Measurements from ENCODE around the gene ADGRE3.
"Not testable (repeated sequence)": the region's sequence is repeated elsewhere in the genome, so short reads cannot be mapped to it uniquely, and the experiment has no call there.

The ADGRE3 gene

DNA sequence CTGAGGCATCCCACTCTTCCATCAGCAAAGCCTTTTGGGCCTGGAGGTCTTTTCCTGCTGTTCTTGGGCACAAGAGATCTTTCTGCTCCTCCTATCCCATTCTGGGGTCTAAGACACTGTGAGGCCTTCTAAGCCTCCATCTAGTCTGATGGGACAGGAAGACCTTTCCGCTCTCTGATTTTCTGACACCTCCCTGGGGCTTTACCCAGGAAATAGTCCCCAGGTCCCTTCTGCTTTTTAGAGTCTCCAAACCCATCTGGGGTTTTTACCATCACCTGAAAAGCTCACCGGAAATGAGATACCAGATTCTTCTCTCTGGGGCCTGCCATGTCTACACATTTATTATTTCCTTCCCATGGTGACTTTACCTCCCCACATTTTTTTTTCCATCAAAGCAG, 70.7 kb downstream of the ADGRE3 start:
- FAIRE-seq (no peak), DNase-seq (ENCODE audit: low spot score) (no peak)

- DNase-seq (ENCODE audit: low spot score) (no peak), FAIRE-seq (no peak)
Measured at GRCh38 chr19:14599548-14600147, 75.0 kb downstream of the ADGRE3 start.

- no peak for FAIRE-seq
- no peak for DNase-seq (ENCODE audit: low spot score)
Measured at GRCh38 chr19:14595558-14595957, 79.1 kb downstream of the ADGRE3 start.

GRCh38 chr19:14589433-14589832, 85.2 kb downstream of the ADGRE3 start:
- not testable (repeated sequence) for FAIRE-seq; DNase-seq (ENCODE audit: low spot score)

GRCh38 chr19:14585187-14585586, 89.5 kb downstream of the ADGRE3 start:
- FAIRE-seq; DNase-seq (ENCODE audit: low spot score): not testable (repeated sequence)

GRCh38 chr19:14584372-14584771, 90.3 kb downstream of the ADGRE3 start:
- FAIRE-seq = not testable (repeated sequence)

GRCh38 chr19:14582894-14583340, 91.7 kb downstream of the ADGRE3 start, which contains the start of gene CLEC17A:
TSS of gene CLEC17A (plus strand) at chr19:14583084. CDS start at chr19:14583161, 77 bp downstream.
- DNase-seq (ENCODE audit: low spot score) (no peak), FAIRE-seq (no peak)

More at GRCh38 chr19:14584372-14584771, 90.3 kb downstream of the ADGRE3 start:
- DNase-seq (ENCODE audit: low spot score) = not testable (repeated sequence)

- no peak for FAIRE-seq
- DNase-seq (ENCODE audit: low spot score) = no peak
Measured at GRCh38 chr19:14580623-14581237, 93.9 kb downstream of the ADGRE3 start.

DNA sequence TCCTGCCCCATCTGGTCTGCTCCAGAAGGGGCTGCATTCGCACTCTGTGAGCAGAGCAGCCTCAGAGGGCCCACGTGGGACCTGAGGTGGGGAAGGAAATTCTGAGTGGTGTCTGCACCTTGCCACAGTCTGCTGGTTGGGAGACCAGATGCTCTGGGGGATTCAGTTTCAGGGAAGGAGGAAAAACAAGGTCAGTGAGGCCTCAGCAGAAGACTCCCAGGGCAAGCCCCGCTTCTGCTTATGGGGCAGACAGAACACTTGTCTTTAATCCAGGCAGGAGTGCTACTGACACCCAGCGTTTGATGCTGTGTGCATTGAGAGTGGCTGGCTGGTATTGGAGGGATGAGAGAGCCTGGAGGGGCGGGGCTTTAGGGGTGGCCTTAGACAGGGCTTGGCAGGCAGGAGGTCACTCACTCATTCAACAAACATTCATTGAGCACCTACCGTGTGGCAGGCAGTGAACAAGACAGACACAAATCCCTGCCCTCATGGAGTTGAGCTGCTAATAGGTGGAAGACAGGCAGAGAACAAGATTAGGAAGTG, 96.7 kb downstream of the ADGRE3 start:
- FAIRE-seq (no peak), DNase-seq (ENCODE audit: low spot score) (no peak)

GRCh38 chr19:14577264-14577663, 97.4 kb downstream of the ADGRE3 start:
- FAIRE-seq (no peak), DNase-seq (ENCODE audit: low spot score) (no peak)

DNA sequence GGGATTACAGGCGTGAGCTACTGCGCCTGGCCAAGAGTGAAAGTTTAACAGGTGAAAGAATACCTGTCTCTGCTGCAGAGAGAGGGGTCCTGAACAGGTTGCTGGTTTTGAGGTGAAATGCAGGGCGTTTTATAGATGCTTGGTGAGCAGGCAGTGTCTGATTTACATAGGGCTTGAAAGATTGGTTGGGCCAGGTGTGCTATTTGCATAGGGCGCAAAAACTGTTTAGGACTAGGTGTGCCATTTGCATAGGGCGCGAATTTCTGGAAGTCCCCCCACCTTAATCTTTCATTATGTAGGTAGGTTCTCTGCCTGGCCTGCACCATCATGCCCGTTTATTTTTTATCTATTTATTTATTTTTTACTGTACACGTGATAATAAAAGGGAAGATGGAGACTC, 98.3 kb downstream of the ADGRE3 start:
- DNase-seq (ENCODE audit: low spot score) = no peak
- FAIRE-seq = no peak

DNA sequence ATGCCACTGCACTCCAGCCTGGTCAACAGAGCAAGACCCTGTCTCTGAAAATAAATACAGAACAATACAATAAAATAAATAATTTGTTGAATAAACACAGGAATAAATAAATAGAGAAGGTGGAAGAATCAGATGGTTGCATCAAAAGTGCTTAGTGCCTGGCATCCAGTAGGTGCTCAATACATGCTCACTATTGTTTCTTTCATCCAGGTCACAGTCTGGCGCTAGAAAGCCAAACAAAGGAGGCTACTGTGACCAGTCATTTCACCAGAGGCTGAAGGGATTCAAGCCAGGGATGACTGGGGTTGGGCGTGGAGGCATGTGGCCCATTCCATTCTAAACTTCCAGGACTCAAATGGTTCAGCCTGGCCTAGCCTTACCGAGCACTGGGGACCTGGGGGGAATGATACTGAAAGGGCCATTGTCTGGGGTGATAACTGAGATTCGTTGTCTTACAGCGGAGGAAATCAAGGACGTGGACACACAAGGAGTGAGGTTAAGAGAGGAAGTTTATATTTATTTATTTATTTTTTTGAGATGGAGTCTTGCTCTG, 99.1 kb downstream of the ADGRE3 start:
- FAIRE-seq = no peak
- no peak for DNase-seq (ENCODE audit: low spot score)

GRCh38 chr19:14571695-14572490, 102.8 kb downstream of the ADGRE3 start, which contains the start of gene NDUFB7:
TSS of gene NDUFB7 (minus strand) at chr19:14572066. CDS start at chr19:14572000, 66 bp downstream.
- peak; percentile 89 for DNase-seq (ENCODE audit: low spot score)
- no peak for FAIRE-seq

DNA sequence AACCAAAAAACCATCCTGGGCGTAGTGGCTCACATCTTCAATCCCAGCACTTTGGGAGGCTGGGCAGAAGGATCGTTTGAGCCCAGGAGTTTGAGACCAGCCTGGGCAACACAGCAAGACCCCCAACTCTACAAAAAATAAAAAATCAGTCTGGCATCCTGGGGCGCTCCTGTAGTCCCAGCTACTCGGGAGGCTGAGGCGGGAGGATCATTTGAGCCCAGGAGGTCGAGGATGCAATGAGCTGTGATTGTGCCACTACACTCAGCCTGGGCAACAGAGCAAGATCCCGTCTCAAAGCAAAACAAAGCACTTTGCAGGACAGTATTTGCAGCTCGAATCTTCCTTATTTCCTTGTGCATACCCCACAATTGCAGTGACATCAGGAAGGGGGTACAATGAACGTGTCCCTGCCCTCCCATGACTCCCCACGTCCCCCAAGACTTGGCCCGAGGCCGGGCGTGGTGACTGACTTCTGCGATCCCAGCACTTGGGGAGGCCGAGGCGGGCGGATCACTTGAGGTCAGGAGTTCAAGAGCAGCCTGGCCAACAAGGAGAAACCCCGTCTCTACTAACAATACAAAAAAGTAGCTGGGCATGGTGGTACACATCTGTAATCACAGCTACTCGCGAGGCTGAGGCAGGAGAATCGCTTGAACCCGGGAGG, 103.6 kb downstream of the ADGRE3 start:
- FAIRE-seq = no peak
- no peak for DNase-seq (ENCODE audit: low spot score)

All from urothelium cell line (cell line).